Left ventricle myocardium inferior (tissue), 1 donor: Measurements from ENCODE around the gene DCANP1. TPM values are rescaled to one million over a fixed set of nuclear protein-coding genes. Genes with fewer than 3 reads are reported as not detected.

Experiments used
- DNase-seq: peaks from one replicate; pipeline ENCODE4 v3.0.0-alpha.2; 2020
- H3K27ac ChIP-seq: fragments of 200-600 bp; replicated peaks from 2 replicates; pipeline ENCODE4 v1.8.0; 2021
- H3K27me3 ChIP-seq: fragments of 200-600 bp; 2 replicates; pipeline ENCODE4 v1.8.0; 2021; ENCODE audit warnings: low read depth
- H3K36me3 ChIP-seq: fragments of 200-600 bp; 2 replicates; pipeline ENCODE4 v1.8.0; 2021
- H3K4me1 ChIP-seq: fragments of 200-600 bp; 2 replicates; pipeline ENCODE4 v1.8.0; 2021
- H3K4me3 ChIP-seq: fragments of 200-600 bp; 2 replicates; pipeline ENCODE4 v1.8.0; 2021; ENCODE audit warnings: mild to moderate bottlenecking, moderate library complexity
- H3K9me3 ChIP-seq: fragments of 200-600 bp; replicated peaks from 2 replicates; pipeline ENCODE4 v1.8.0; 2021
- intact Hi-C: fragments of 100-400 bp; cut with micrococcal nuclease; formaldehyde crosslinking; loops from one replicate; pipeline ENCODE4 v1.11.0; 2022
- total RNA-seq: library from RNA; stranded (reverse); fragmentation: NEBNext Ultra II Directional; extraction: Animal tissue kit (Norgen Biotek cat#: 25700); gene quantifications from one replicate; pipeline ENCODE4 v1.2.1, GENCODE V29; 2021
- TF ChIP-seq, protein P1 (sequence below): fragments of 200-600 bp; IDR thresholded peaks from 2 replicates; pipeline ENCODE4 v1.8.0; 2021; ENCODE audit warnings: antibody characterized with exemption, mild to moderate bottlenecking, borderline replicate concordance
- donor health status: DM: no; HTN: yes; CAD: no; lungs with severe emphysema.

The DCANP1 gene
- total RNA-seq, 1 donor from 2014 or later = not detected

DNA sequence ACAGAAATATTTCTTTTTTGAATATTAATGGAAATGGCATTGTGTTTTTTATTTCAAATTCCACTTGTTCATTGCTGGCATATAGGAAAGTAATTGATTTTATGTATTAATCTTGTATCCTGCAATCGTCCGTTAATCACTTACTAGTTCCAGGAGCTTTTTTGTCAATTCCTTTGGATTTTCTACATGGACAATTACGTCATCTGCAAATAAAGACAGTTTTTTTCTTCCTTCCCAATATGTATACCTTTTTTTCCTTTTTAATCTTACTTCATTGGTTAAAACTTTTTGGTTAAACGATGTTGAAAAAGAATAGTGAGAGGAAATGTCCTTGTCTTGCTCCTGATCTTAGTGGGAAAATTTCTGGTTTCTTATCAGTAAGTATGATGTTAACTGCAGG, 6.5 kb upstream of the DCANP1 start:
- intact Hi-C loops = no loop called here
- Histone ChIP-seq H3K9me3 (no peaks in the 10 kb centered on the region), H3K27ac (no peak overlapping the region), H3K4me3 (no peak overlapping the region), H3K4me1 (no peaks in the 10 kb centered on the region), H3K36me3 (no peaks in the 10 kb centered on the region), H3K27me3 (peaks cover 67% of the 10 kb centered on the region)
- TF ChIP-seq, protein P1, sequence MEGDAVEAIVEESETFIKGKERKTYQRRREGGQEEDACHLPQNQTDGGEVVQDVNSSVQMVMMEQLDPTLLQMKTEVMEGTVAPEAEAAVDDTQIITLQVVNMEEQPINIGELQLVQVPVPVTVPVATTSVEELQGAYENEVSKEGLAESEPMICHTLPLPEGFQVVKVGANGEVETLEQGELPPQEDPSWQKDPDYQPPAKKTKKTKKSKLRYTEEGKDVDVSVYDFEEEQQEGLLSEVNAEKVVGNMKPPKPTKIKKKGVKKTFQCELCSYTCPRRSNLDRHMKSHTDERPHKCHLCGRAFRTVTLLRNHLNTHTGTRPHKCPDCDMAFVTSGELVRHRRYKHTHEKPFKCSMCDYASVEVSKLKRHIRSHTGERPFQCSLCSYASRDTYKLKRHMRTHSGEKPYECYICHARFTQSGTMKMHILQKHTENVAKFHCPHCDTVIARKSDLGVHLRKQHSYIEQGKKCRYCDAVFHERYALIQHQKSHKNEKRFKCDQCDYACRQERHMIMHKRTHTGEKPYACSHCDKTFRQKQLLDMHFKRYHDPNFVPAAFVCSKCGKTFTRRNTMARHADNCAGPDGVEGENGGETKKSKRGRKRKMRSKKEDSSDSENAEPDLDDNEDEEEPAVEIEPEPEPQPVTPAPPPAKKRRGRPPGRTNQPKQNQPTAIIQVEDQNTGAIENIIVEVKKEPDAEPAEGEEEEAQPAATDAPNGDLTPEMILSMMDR = no peak
- DNase-seq = no peak

DNA sequence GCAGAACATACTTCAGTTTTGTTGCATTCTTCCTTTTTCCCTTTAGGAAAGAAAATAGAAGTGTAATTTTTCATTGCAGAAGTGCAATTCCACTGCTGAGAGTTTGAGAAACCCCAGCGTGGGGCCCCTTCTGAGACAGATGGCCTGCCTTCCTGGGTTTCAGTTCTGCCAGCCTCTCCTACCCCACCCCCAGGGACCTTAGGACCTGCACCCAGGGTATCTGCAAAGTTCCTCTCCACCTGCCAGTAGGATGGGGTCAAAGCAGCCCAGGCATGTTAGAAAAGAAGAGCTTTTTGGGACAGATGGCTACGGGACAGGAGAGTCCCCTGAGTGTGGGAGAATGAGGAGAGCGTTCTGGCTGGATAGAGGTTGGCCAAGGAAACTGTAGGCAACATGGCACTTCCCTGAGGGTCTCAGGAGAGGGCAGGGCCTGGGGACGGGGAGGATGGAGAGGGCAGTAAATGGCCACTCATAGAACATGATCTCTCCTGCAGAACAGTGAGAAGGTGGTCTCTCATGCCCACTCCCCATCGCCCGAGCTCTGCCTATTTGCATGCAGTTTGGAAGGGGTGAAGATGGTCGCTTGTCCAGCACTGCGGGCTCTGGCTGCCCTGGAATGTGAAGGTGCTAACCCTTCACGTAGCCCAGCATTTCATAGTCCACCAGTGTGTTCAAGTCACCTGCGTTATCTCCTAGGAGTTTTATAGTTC, 5.3 kb upstream of the DCANP1 start, which contains the start of gene TIFAB:
TIFAB (minus strand) TSS at position 31 of the 710 bp plus-strand sequence. CDS start 2,412 bp downstream, outside the sequence.
- Histone ChIP-seq H3K27me3 (peaks cover 62% of the 10 kb centered on the region), H3K4me3 (no peak within 1 kb of the TSS), H3K27ac (no peak within 1 kb of the TSS), H3K36me3 (no peaks in the 10 kb centered on the region), H3K9me3 (no peaks in the 10 kb centered on the region), H3K4me1 (no peaks in the 10 kb centered on the region)
- intact Hi-C loops = no loop called here
- no peak for DNase-seq
- TF ChIP-seq, protein P1 = no peak

DNA sequence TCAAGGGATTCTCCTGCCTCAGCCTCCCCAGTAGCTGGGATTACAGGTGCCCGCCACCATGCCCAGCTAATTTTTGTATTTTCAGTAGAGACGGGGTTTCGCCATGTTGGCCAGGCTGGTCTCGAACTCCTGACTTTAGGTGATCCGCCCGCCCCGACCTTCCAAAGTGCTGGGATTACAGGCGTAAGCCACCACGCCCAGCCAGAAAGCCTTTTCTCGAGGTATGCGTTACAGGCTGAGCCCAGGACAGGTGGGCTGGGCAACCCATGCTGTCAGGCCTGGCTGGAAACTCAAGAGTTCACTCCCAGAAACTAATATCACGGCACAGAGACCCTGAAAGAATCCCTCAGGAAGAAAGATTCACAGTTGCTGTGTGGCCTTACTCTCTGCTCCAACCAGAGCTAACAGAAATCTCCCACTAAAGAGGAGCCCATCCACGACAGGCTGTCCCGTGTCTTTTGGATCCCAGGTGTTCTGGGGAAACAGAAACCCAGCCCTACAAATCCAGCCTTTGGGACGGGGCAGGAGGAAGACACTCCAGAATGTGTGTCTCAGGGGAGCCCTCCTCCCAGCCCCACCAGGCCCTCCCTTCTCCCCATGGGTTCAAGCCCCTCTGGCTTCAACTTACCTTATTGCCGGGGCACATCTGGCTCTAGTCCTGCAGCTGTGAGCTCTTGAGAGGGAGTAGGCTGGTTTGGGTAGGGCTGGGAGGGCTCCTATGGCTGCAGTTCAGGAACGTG, 4.6 kb upstream of the DCANP1 start:
- Histone ChIP-seq H3K27ac (no peak overlapping the region), H3K4me3 (no peak overlapping the region), H3K27me3 (peaks cover 63% of the 10 kb centered on the region), H3K9me3 (no peaks in the 10 kb centered on the region), H3K36me3 (no peaks in the 10 kb centered on the region), H3K4me1 (no peaks in the 10 kb centered on the region)
- DNase-seq = no peak
- TF ChIP-seq, protein P1 = no peak
- intact Hi-C loops = no loop called here

DNA sequence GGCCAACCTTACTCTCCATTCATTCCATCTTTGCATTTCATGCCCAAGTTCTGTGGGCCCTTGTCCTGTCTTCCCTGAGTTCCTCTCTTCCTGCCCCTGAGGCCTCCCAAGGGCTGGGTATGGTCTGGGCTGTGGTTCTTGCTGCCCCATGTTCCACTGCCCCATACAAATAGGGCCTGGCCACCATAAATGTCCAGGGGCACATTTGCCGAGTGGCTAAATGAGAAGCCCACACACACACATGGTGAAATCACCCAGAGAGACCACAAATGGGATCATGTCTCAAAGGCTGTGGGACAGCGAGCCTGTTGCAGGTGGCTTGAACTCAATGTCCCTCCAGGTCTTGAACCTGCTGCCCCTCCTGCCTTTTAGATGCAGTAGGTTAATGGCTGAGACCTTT, 3.8 kb upstream of the DCANP1 start:
- TF ChIP-seq, protein P1 = no peak
- Histone ChIP-seq H3K27me3 (peaks cover 57% of the 10 kb centered on the region), H3K4me3 (no peak overlapping the region), H3K9me3 (no peaks in the 10 kb centered on the region), H3K27ac (no peak overlapping the region), H3K36me3 (no peaks in the 10 kb centered on the region), H3K4me1 (no peaks in the 10 kb centered on the region)
- intact Hi-C loops = no loop called here
- no peak for DNase-seq

DNA sequence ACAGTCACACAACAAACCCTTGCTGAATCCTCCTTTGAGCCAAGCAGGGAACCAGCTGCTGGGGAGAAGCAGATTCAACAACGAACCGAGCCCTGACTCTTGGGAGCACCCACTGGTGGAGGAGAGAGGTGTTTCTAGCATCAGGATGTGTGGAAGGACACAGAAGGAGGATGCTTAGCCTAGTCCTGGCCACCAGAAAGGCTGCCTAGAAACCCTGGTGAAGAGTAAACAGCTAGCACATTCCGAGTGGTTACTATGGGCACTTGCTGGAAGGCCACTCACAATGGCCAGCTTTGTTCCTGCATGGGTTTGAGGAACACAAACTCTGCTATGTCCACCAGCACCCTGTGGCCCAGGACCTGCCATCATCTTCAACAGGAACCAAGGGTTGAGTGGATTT, 3.2 kb upstream of the DCANP1 start:
- intact Hi-C loops = no loop called here
- TF ChIP-seq, protein P1 = no peak
- Histone ChIP-seq H3K4me1 (no peaks in the 10 kb centered on the region), H3K36me3 (no peaks in the 10 kb centered on the region), H3K9me3 (no peaks in the 10 kb centered on the region), H3K4me3 (no peak overlapping the region), H3K27me3 (peaks cover 54% of the 10 kb centered on the region), H3K27ac (no peak overlapping the region)
- DNase-seq = no peak
